Neural cell (in vitro differentiated cells): ENCODE data around the gene OSCAR. TPM values are rescaled to one million over a fixed set of nuclear protein-coding genes. Genes with fewer than 3 reads are reported as not detected.

ENCODE experiments used
- H2AFZ ChIP-seq: fragments of 200-600, 300-800 bp; sonication (generic), shearing (Covaris generic); 2 replicates; pipeline ENCODE4 v1.6.0; 2014; ENCODE audit warnings: low read depth, mild to moderate bottlenecking, antibody characterized with exemption, low read length, moderate library complexity
- H3F3A ChIP-seq: fragments of 200-600 bp; shearing (Covaris generic); 2 replicates; pipeline ENCODE4 v1.6.1; 2016; ENCODE audit warnings: mild to moderate bottlenecking, moderate library complexity, mixed read lengths, antibody characterized with exemption, low read length; ENCODE audit not compliant: insufficient read depth, poor library complexity, severe bottlenecking
- H3K27ac ChIP-seq: fragments of 200-600, 300-800 bp; sonication (generic), shearing (Covaris generic); 2 replicates; pipeline ENCODE4 v1.5.1; 2014; ENCODE audit warnings: mild to moderate bottlenecking, low read length, moderate library complexity
- H3K27me3 ChIP-seq: fragments of 300-800, 200-600 bp; sonication (generic), shearing (Covaris generic); 2 replicates; pipeline ENCODE4 v1.6.0; 2014; ENCODE audit warnings: mild to moderate bottlenecking, low read depth, low read length, moderate library complexity; ENCODE audit not compliant: insufficient read depth
- H3K36me3 ChIP-seq: fragments of 300-800, 200-600 bp; sonication (generic), shearing (Covaris generic); 2 replicates; pipeline ENCODE4 v1.5.1; 2014; ENCODE audit warnings: mild to moderate bottlenecking, antibody characterized with exemption, low read length, moderate library complexity; ENCODE audit not compliant: insufficient read depth
- H3K4me2 ChIP-seq: fragments of 300-800, 200-600 bp; sonication (generic), shearing (Covaris generic); 2 replicates; pipeline ENCODE4 v1.6.0; 2014; ENCODE audit warnings: mild to moderate bottlenecking, low read length
- H3K4me3 ChIP-seq: fragments of 300-800, 200-600 bp; sonication (generic), shearing (Covaris generic); 2 replicates; pipeline ENCODE4 v1.5.1; 2014; ENCODE audit warnings: mild to moderate bottlenecking, low read length, moderate library complexity
- H3K79me2 ChIP-seq: fragments of 200-600 bp; shearing (Covaris generic); replicated peaks from 2 replicates; pipeline ENCODE4 v1.6.0; 2014; ENCODE audit warnings: mild to moderate bottlenecking, low read length, moderate library complexity; ENCODE audit not compliant: insufficient read depth
- H3K9ac ChIP-seq: fragments of 300-800, 200-600 bp; sonication (generic), shearing (Covaris generic); 2 replicates; pipeline ENCODE4 v1.6.1; 2016; ENCODE audit warnings: mild to moderate bottlenecking, low read length, mixed read lengths
- H3K9me2 ChIP-seq: fragments of 200-600 bp; shearing (Covaris generic); 2 replicates; pipeline ENCODE4 v1.6.1; 2016; ENCODE audit warnings: mild to moderate bottlenecking, low read length, mixed read lengths; ENCODE audit not compliant: insufficient read depth
- H3K9me3 ChIP-seq: fragments of 200-600, 300-800 bp; sonication (generic), shearing (Covaris generic); 2 replicates; pipeline ENCODE4 v1.6.1; 2016; ENCODE audit warnings: mild to moderate bottlenecking, mixed run types, low read length, moderate library complexity, mixed read lengths
- H4K20me1 ChIP-seq: fragments of 200-600 bp; shearing (Covaris generic); 2 replicates; pipeline ENCODE4 v1.6.1; 2016; ENCODE audit warnings: mild to moderate bottlenecking, mixed run types; ENCODE audit not compliant: insufficient read depth
- CTCF ChIP-seq: fragments of 450-650 bp; IDR thresholded peaks from 2 replicates; pipeline ENCODE4 v1.5.1; 2014; ENCODE audit warnings: antibody characterized with exemption, mild to moderate bottlenecking, moderate library complexity; ENCODE audit not compliant: poor library complexity, severe bottlenecking
- EP300 ChIP-seq: fragments of 450-650 bp; conservative IDR thresholded peaks from 2 replicates; pipeline ENCODE4 v1.6.1; 2014; ENCODE audit warnings: antibody characterized with exemption, mild to moderate bottlenecking, moderate library complexity; ENCODE audit not compliant: poor library complexity, severe bottlenecking
- EZH2 ChIP-seq: fragments of 200-600, 300-800 bp; shearing (Covaris generic), sonication (generic); IDR thresholded peaks from 2 replicates; pipeline ENCODE4 v1.6.1; 2014; ENCODE audit warnings: antibody characterized with exemption, low read length, borderline replicate concordance, mild to moderate bottlenecking; ENCODE audit not compliant: insufficient read depth, poor library complexity, severe bottlenecking
- MXI1 ChIP-seq: fragments of 450-650 bp; conservative IDR thresholded peaks from 2 replicates; pipeline ENCODE4 v1.6.1; 2014; ENCODE audit warnings: antibody characterized with exemption, mild to moderate bottlenecking; ENCODE audit not compliant: poor library complexity, severe bottlenecking
- POLR2AphosphoS5 ChIP-seq: IDR thresholded peaks from 2 replicates; pipeline ENCODE4 v1.6.1; 2012
- RAD21 ChIP-seq: fragments of 450-650 bp; conservative IDR thresholded peaks from 2 replicates; pipeline ENCODE4 v1.6.1; 2014; ENCODE audit warnings: antibody characterized with exemption, mild to moderate bottlenecking, moderate library complexity
- REST ChIP-seq: IDR thresholded peaks from 2 replicates; pipeline ENCODE4 v1.6.1; 2012; ENCODE audit warnings: borderline replicate concordance
- SMC3 ChIP-seq: fragments of 450-650 bp; conservative IDR thresholded peaks from 2 replicates; pipeline ENCODE4 v1.6.1; 2014; ENCODE audit warnings: antibody characterized with exemption, mild to moderate bottlenecking, moderate library complexity; ENCODE audit not compliant: poor library complexity
- TAF1 ChIP-seq: IDR thresholded peaks from 2 replicates; pipeline ENCODE4 v1.6.1; 2012; ENCODE audit warnings: low read depth
- polyA plus RNA-seq: library from polyadenylated mRNA; depleted of rRNA; stranded (reverse); fragments of >200 nt; gene quantifications from 2 replicates; pipeline ENCODE4 v1.2.3, GENCODE V29; 2014

Gene OSCAR
- polyA plus RNA-seq, 1 donor from 2014 or later: 0.20 TPM

- Histone ChIP-seq H3K4me3 (peak overlapping the region; percentile 92), H3K79me2 (peaks cover 34% of the 10 kb centered on the region), H3K27ac (peak overlapping the region; percentile 83), H3K9me2 (no peaks in the 10 kb centered on the region), H3F3A (no peaks in the 10 kb centered on the region), H3K9ac (peak overlapping the region; percentile 97), H3K4me2 (peak overlapping the region; percentile 80), H2AFZ (no peak overlapping the region), H3K36me3 (no peaks in the 10 kb centered on the region), H3K9me3 (no peaks in the 10 kb centered on the region), H4K20me1 (no peaks in the 10 kb centered on the region), H3K27me3 (no peaks in the 10 kb centered on the region)
- TF ChIP-seq POLR2AphosphoS5 (no peak), MXI1 (peak; percentile 78), REST (peak; percentile 7), TAF1 (no peak), EZH2 (no peak), RAD21 (peak; percentile 45), SMC3 (peak; percentile 64), EP300 (peak; percentile 94), CTCF (no peak)
Observed at GRCh38 chr19:54136864-54137698, 36.5 kb upstream of the OSCAR start.

- Histone ChIP-seq H3K36me3 (no peaks in the 10 kb centered on the region), H3F3A (no peaks in the 10 kb centered on the region), H3K9me2 (no peaks in the 10 kb centered on the region), H3K79me2 (peaks cover 32% of the 10 kb centered on the region), H3K4me3 (peak overlapping the region; percentile 70), H3K4me2 (peak overlapping the region; percentile 80), H3K27me3 (no peaks in the 10 kb centered on the region), H3K9me3 (no peaks in the 10 kb centered on the region), H3K9ac (peak overlapping the region; percentile 30), H4K20me1 (no peaks in the 10 kb centered on the region), H3K27ac (no peak overlapping the region), H2AFZ (no peak overlapping the region)
- TF ChIP-seq EP300 (no peak), REST (peak; percentile 16), RAD21 (no peak), EZH2 (no peak), SMC3 (no peak), CTCF (no peak)
Observed at GRCh38 chr19:54136086-54136863, 35.7 kb upstream of the OSCAR start.
